Measurements from ENCODE around the gene GRIN2B.

Gene GRIN2B

GRCh38 chr12:13981296-13981962, at the start of gene GRIN2B:
GRIN2B (minus strand) TSS chr12:13981602; CDS start chr12:13866208, 115,394 bp downstream.
- DNase-seq: peak; percentile 32

- no peak for DNase-seq
These were observed 45.1 kb upstream of the GRIN2B start for GRCh38 chr12:14026537-14026936.

- no peak for DNase-seq
These were observed 43.2 kb upstream of the GRIN2B start for GRCh38 chr12:14024591-14024990.

- no peak for DNase-seq
These were observed 36.7 kb upstream of the GRIN2B start for GRCh38 chr12:14018080-14018479.

- no peak for DNase-seq
These were observed 29.6 kb upstream of the GRIN2B start for GRCh38 chr12:14010989-14011388.

GRCh38 chr12:14007639-14008038, 26.2 kb upstream of the GRIN2B start:
- DNase-seq: no peak

- DNase-seq: no peak
These were observed 11.2 kb upstream of the GRIN2B start for GRCh38 chr12:13992585-13992984.

- DNase-seq: no peak
These were observed 10.7 kb upstream of the GRIN2B start for GRCh38 chr12:13992106-13992505.

- no peak for DNase-seq
These were observed 4.6 kb upstream of the GRIN2B start for GRCh38 chr12:13986031-13986430.

- peak; percentile 50 for DNase-seq
These were observed 588 bp upstream of the GRIN2B start for GRCh38 chr12:13981990-13982389.

GRCh38 chr12:13980538-13981295, 685 bp downstream of the GRIN2B start:
- DNase-seq: peak; percentile 33

GRCh38 chr12:13979772-13980378, 1.5 kb downstream of the GRIN2B start:
- DNase-seq: no peak

GRCh38 chr12:13978876-13979275, 2.5 kb downstream of the GRIN2B start:
- no peak for DNase-seq

- no peak for DNase-seq
These were observed 4.5 kb downstream of the GRIN2B start for GRCh38 chr12:13976880-13977279.

GRCh38 chr12:13976028-13976584, 5.3 kb downstream of the GRIN2B start:
- no peak for DNase-seq

GRCh38 chr12:13973996-13974395, 7.4 kb downstream of the GRIN2B start:
- DNase-seq: peak; percentile 62

GRCh38 chr12:13970803-13971202, 10.6 kb downstream of the GRIN2B start:
- no peak for DNase-seq

GRCh38 chr12:13968281-13968680, 13.1 kb downstream of the GRIN2B start:
- DNase-seq: no peak

GRCh38 chr12:13964666-13965065, 16.7 kb downstream of the GRIN2B start:
- no peak for DNase-seq

GRCh38 chr12:13962699-13963098, 18.7 kb downstream of the GRIN2B start:
- DNase-seq: no peak

GRCh38 chr12:13961971-13962370, 19.4 kb downstream of the GRIN2B start:
- DNase-seq: peak; percentile 65

- no peak for DNase-seq
These were observed 22.2 kb downstream of the GRIN2B start for GRCh38 chr12:13959131-13959723.

- DNase-seq: no peak
These were observed 23.8 kb downstream of the GRIN2B start for GRCh38 chr12:13957576-13957975.

Data from femur (tissue), 1 donor.